Keratinocyte (primary cell): ENCODE measurements around the gene PNMA1. TPM values are rescaled to one million over a fixed set of nuclear protein-coding genes. Genes with fewer than 3 reads are reported as not detected.
"Not testable (repeated sequence)": the region's sequence is repeated elsewhere in the genome, so short reads cannot be mapped to it uniquely, and the experiment has no call there.

Experiments used
- DNase-seq: peaks from one replicate; pipeline ENCODE4 v3.0.0-alpha.2; 2011; ENCODE audit warnings: low read depth, missing footprints, low spot score
- FAIRE-seq: peaks from 2 replicates; lab custom pipeline; 2011; peaks lifted over from hg19 to GRCh38; lab: Jason Lieb, UNC
- H2AFZ ChIP-seq: 2 replicates; pipeline ENCODE4 v1.6.0; 2012; ENCODE audit warnings: low read length, control low read depth, inconsistent platforms; ENCODE audit not compliant: control insufficient read depth
- H3K27ac ChIP-seq: 2 replicates; pipeline ENCODE4 v1.5.1; 2011; ENCODE audit warnings: low read length; ENCODE audit not compliant: control insufficient read depth, insufficient read depth
- H3K27me3 ChIP-seq: 3 replicates; pipeline ENCODE4 v1.6.0; 2011; ENCODE audit warnings: low read length; ENCODE audit not compliant: control insufficient read depth, insufficient read depth; ENCODE audit errors: extremely low read depth
- H3K36me3 ChIP-seq, 2 experiments: 2 replicates in 1 of 2; 3 replicates in 1 of 2; pipeline ENCODE4 v1.5.1; 2011; ENCODE audit warnings: low read length in 2 of 2, mild to moderate bottlenecking in 1 of 2; ENCODE audit not compliant: control insufficient read depth in 2 of 2, insufficient read depth in 2 of 2; ENCODE audit errors: extremely low read depth in 1 of 2
- H3K4me1 ChIP-seq: 3 replicates; pipeline ENCODE4 v1.5.1; 2011; ENCODE audit warnings: low read length; ENCODE audit not compliant: control insufficient read depth, insufficient read depth; ENCODE audit errors: extremely low read depth
- H3K4me2 ChIP-seq: 3 replicates; pipeline ENCODE4 v1.6.0; 2011; ENCODE audit warnings: low read depth, low read length; ENCODE audit not compliant: control insufficient read depth, insufficient read depth; ENCODE audit errors: extremely low read depth
- H3K4me3 ChIP-seq, 3 experiments: fragments of 200-600 bp in 1 of 3; sonication (generic) in 1 of 3; 2 replicates in 2 of 3; 3 replicates in 1 of 3; pipeline ENCODE4 v1.5.1; 2011 to 2016; ENCODE audit warnings: low read length in 3 of 3, mild to moderate bottlenecking in 3 of 3, control low read depth in 2 of 3, inconsistent platforms in 1 of 3, low read depth in 1 of 3, mixed read lengths in 1 of 3, mixed run types in 1 of 3, moderate library complexity in 1 of 3; ENCODE audit not compliant: control insufficient read depth in 2 of 3, insufficient read depth in 2 of 3; ENCODE audit errors: extremely low read depth in 1 of 3
- H3K79me2 ChIP-seq: 2 replicates; pipeline ENCODE4 v1.6.0; 2012; ENCODE audit warnings: low read length; ENCODE audit not compliant: control insufficient read depth, insufficient read depth
- H3K9ac ChIP-seq: 3 replicates; pipeline ENCODE4 v1.6.0; 2011; ENCODE audit warnings: low read length; ENCODE audit not compliant: control insufficient read depth, insufficient read depth; ENCODE audit errors: extremely low read depth
- H3K9me1 ChIP-seq: 3 replicates; pipeline ENCODE4 v1.6.0; 2011; ENCODE audit warnings: low read length; ENCODE audit not compliant: control insufficient read depth, insufficient read depth; ENCODE audit errors: extremely low read depth
- H3K9me3 ChIP-seq: 2 replicates; pipeline ENCODE4 v1.5.1; 2012; ENCODE audit warnings: low read depth, low read length; ENCODE audit not compliant: control insufficient read depth
- H4K20me1 ChIP-seq: 3 replicates; pipeline ENCODE4 v1.6.0; 2011; ENCODE audit warnings: low read length; ENCODE audit not compliant: control insufficient read depth, insufficient read depth; ENCODE audit errors: extremely low read depth
- CTCF ChIP-seq, 3 experiments: IDR thresholded peaks in 1 of 3; conservative IDR thresholded peaks in 1 of 3; optimal IDR thresholded peaks in 1 of 3; 2 replicates in 2 of 3; 3 replicates in 1 of 3; pipeline versions ENCODE3 to v1.5.1; 2011; ENCODE audit warnings: low read length in 3 of 3, mild to moderate bottlenecking in 3 of 3, moderate library complexity in 2 of 3, control low read depth in 1 of 3, inconsistent platforms in 1 of 3; ENCODE audit not compliant: insufficient read depth in 2 of 3; ENCODE audit errors: extremely low read depth in 1 of 3
- EZH2 ChIP-seq: IDR thresholded peaks from one replicate; pipeline ENCODE4 v1.6.1; 2012; ENCODE audit warnings: inconsistent platforms, mild to moderate bottlenecking, low read length, moderate library complexity
- dilution Hi-C: fragments of 300-500 bp; cut with MboI; formaldehyde crosslinking; loops from one replicate; pipeline ENCODE4 v1.7.0; 2020; ENCODE audit warnings: low sequenced_read_pairs; ENCODE audit not compliant: extremely low pct_ligation_motif_present
- polyA plus RNA-seq, 5 experiments: library from polyadenylated mRNA; depleted of rRNA in 3 of 5; stranded (reverse) in 3 of 5; stranded (forward) in 1 of 5; unstranded in 1 of 5; fragments of >200 nt; gene quantifications; 1 replicate in 1 of 5; 2 replicates in 3 of 5; 3 replicates in 1 of 5; pipeline versions ENCODE4 v1.2.1 to v1.2.3, GENCODE V29; 2011 to 2012; ENCODE audit warnings: missing spikeins in 2 of 5, low read depth in 1 of 5, low replicate concordance in 1 of 5

Gene PNMA1
- polyA plus RNA-seq, 1 donor (not counting 4 experiments of a cell fraction or from before 2014, with no cell fraction given) = 8.2 TPM

- dilution Hi-C loops = no loop called here
Observed at GRCh38 chr14:73710737-73711136, 3.4 kb downstream of the PNMA1 start.

DNA sequence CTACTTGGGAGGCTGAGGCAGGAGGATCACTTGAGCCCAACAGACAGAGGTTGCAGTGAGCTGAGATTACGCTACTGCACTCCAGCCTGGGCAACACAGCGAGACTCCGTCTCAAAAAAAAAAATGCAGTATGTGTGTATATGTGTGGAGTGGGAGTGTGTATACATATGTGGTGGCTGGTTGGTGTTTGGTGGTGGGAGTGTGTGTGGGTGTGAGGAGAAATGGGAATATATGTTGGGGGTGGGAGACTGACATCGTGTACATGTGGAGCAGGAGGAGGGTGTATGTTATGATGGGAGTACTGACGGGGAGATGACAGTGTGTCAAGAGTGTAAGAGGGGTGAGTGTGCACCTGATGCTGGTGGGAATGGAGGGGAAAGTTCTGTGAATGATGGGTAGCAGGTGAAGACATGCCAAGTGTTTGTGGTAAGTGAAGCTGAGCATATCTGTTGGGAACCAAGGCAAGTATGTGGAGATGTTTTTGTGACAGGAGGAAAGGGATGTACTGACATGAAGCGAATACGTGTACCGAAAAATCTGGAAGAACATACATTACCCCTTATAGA lies 4.2 kb downstream of the PNMA1 start:
- no peaks in the 10 kb centered on the region for H3K36me3 ChIP-seq
- no peak for TF ChIP-seq CTCF (optimal IDR thresholded peaks at IDR 0.05 in 1 of 3, IDR thresholded peaks at IDR 0.05 in 1 of 3, conservative IDR thresholded peaks at IDR 0.05 in 1 of 3; ENCODE audit: extremely low read depth in 1 of 3, insufficient read depth in 2 of 3, low read length in 3 of 3)
- TF ChIP-seq EZH2 = no peak
- no peaks in the 10 kb centered on the region for H3K9me3 ChIP-seq
- DNase-seq (no peak), FAIRE-seq (no peak)
- no peak overlapping the region for H3K27ac ChIP-seq
- H3K4me3 ChIP-seq = no peak overlapping the region
- no peak overlapping the region for H2AFZ ChIP-seq
- no peaks in the 10 kb centered on the region for H3K27me3 ChIP-seq
- no peak overlapping the region for H3K9ac ChIP-seq
- dilution Hi-C loops = no loop called here
- H3K4me1 ChIP-seq = peaks cover 18% of the 10 kb centered on the region
- peaks cover 3% of the 10 kb centered on the region for H4K20me1 ChIP-seq
- H3K4me2 ChIP-seq = no peak overlapping the region
- H3K9me1 ChIP-seq = no peaks in the 10 kb centered on the region
- H3K79me2 ChIP-seq = peaks cover 15% of the 10 kb centered on the region

More at GRCh38 chr14:73710737-73711136, 3.4 kb downstream of the PNMA1 start:
- H3K79me2 ChIP-seq = peaks cover 15% of the 10 kb centered on the region
- H3K36me3 ChIP-seq = peaks cover under 1 to 1% of the 10 kb centered on the region in 2 experiments
- H3K9me1 ChIP-seq = no peaks in the 10 kb centered on the region
- no peak overlapping the region for H2AFZ ChIP-seq
- DNase-seq = no peak
- FAIRE-seq = no peak
- H3K9ac ChIP-seq = no peak overlapping the region
- no peak overlapping the region for H3K4me3 ChIP-seq
- no peaks in the 10 kb centered on the region for H3K27me3 ChIP-seq
- no peaks in the 10 kb centered on the region for H3K9me3 ChIP-seq
- no peak overlapping the region for H3K27ac ChIP-seq
- TF ChIP-seq CTCF (optimal IDR thresholded peaks at IDR 0.05 in 1 of 3, IDR thresholded peaks at IDR 0.05 in 1 of 3, conservative IDR thresholded peaks at IDR 0.05 in 1 of 3; ENCODE audit: extremely low read depth in 1 of 3, insufficient read depth in 2 of 3, low read length in 3 of 3) = no peak
- no peak for TF ChIP-seq EZH2
- H4K20me1 ChIP-seq = peaks cover 3% of the 10 kb centered on the region
- peaks cover 18% of the 10 kb centered on the region for H3K4me1 ChIP-seq
- no peak overlapping the region for H3K4me2 ChIP-seq

DNA sequence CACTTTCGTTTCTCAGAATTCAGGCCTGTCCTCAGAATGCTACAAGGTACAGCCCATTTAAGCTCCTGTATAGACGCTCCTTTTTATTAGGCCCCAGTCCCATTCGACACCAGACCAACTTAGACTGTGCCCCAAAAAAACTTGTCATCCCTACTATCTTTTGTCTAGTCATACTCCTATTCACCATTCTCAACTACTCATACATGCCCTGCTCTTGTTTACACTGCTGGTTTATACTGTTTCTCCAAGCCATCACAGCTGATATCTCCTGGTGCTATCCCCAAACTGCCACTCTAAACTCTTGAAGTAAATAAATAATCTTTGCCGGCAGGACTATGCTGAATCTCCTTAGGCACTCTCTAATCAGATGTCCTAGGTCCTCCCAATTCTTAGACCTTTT lies 6.1 kb downstream of the PNMA1 start:
- H3K27ac ChIP-seq, H3K9ac ChIP-seq, H3K4me3 ChIP-seq, H3K9me3 ChIP-seq, H3K4me2 ChIP-seq, H3K36me3 ChIP-seq, H3K27me3 ChIP-seq, H3K9me1 ChIP-seq, H4K20me1 ChIP-seq, H3K79me2 ChIP-seq, DNase-seq, H2AFZ ChIP-seq, FAIRE-seq, dilution Hi-C loops: not testable (repeated sequence)
- H3K4me1 ChIP-seq = peaks cover 12% of the 10 kb centered on the region
